Hepatocyte (in vitro differentiated cells): ENCODE measurements around the gene FAIM.
"Not testable (repeated sequence)": the region's sequence is repeated elsewhere in the genome, so short reads cannot be mapped to it uniquely, and the experiment has no call there.

Experiments
- CTCF ChIP-seq: fragments of 200-600 bp; sonication (generic); IDR thresholded peaks from 2 replicates; pipeline ENCODE4 v1.5.1; 2016; ENCODE audit warnings: antibody characterized with exemption, mild to moderate bottlenecking; ENCODE audit not compliant: poor library complexity
- EZH2phosphoT487 ChIP-seq: fragments of 200-600 bp; sonication (generic); IDR thresholded peaks from one replicate; pipeline ENCODE4 v1.6.1; 2018; ENCODE audit warnings: antibody characterized with exemption, mild to moderate bottlenecking, low read depth, moderate library complexity; ENCODE audit not compliant: unreplicated experiment, severe bottlenecking

- TF ChIP-seq CTCF, EZH2phosphoT487: not testable (repeated sequence)
Measured at GRCh38 chr3:138597186-138597976, 11.2 kb upstream of the FAIM start.
